Uterus (tissue), 4 donors: Measurements from ENCODE around the gene EDDM3A. TPM values are rescaled to one million over a fixed set of nuclear protein-coding genes. Genes with fewer than 3 reads are reported as not detected.

ENCODE experiments used
- DNase-seq, 2 donors: peaks; one replicate each; pipeline ENCODE4 v3.0.0-alpha.2; 2019 to 2020
- H3K27ac ChIP-seq, 2 donors: fragments of 200-600 bp; sonication (generic); 1 replicate in 1 of 2; 2 replicates in 1 of 2; pipeline ENCODE4 v1.5.1; 2016 to 2018
- H3K27me3 ChIP-seq, 2 donors: fragments of 200-600 bp; sonication (generic); one replicate each; pipeline ENCODE4 v1.5.1; 2018 to 2019; ENCODE audit warnings: control low read depth in 1 of 2
- H3K36me3 ChIP-seq, 2 donors: fragments of 200-600 bp; sonication (generic); one replicate each; pipeline ENCODE4 v1.5.1; 2019; ENCODE audit warnings: control low read depth in 1 of 2
- H3K4me1 ChIP-seq, 2 donors: fragments of 200-600 bp; sonication (generic); one replicate each; pipeline ENCODE4 v1.5.1; 2018 to 2019; ENCODE audit warnings: control low read depth in 1 of 2
- H3K4me3 ChIP-seq, 2 donors: fragments of 200-600 bp; sonication (generic); 1 replicate in 1 of 2; 2 replicates in 1 of 2; pipeline ENCODE4 v1.5.1; 2018 to 2019; ENCODE audit warnings: mild to moderate bottlenecking in 1 of 2
- H3K9me3 ChIP-seq, 2 donors: fragments of 200-600 bp; sonication (generic); one replicate each; pipeline ENCODE4 v1.5.1; 2019; ENCODE audit warnings: control low read depth in 1 of 2
- CTCF ChIP-seq, 4 experiments: fragments of 200-600 bp in 2 of 4; fragments of 450-650 bp in 2 of 4; sonication (generic) in 2 of 4; IDR thresholded peaks; one replicate each; pipeline ENCODE4 v1.5.1; 2016 to 2019; ENCODE audit warnings: antibody characterized with exemption in 4 of 4, mild to moderate bottlenecking in 2 of 4, moderate library complexity in 1 of 4
- POLR2A ChIP-seq, 2 donors: fragments of 450-650 bp; IDR thresholded peaks; one replicate each; pipeline ENCODE4 v1.6.1; 2016; ENCODE audit warnings: antibody characterized with exemption in 2 of 2, mild to moderate bottlenecking in 1 of 2, moderate library complexity in 1 of 2
- intact Hi-C: fragments of 100-400 bp; cut with DNase I; formaldehyde crosslinking; loops from one replicate; pipeline ENCODE4 v1.15.1; 2023; ENCODE audit warnings: low total_unique reads
- total RNA-seq, 4 donors: library from RNA; depleted of rRNA in 3 of 4; stranded (reverse); fragments of >200 nt in 3 of 4; gene quantifications; one replicate each; pipeline versions ENCODE4 v1.1.0 to v1.2.4, GENCODE V29; 2014 to 2023
- donor health status: DM: yes; HTN: yes; CAD: no.

EDDM3A gene
- total RNA-seq, 4 donors from 2014 or later, result not detected

GRCh38 chr14:20789230-20789813 lies 43.6 kb downstream of the EDDM3A start:
- H3K9me3 ChIP-seq, result no peaks in the 10 kb centered on the region
- intact Hi-C loops, result no loop called here
- no peak overlapping the region for H3K27ac ChIP-seq
- H3K4me3 ChIP-seq, result no peak overlapping the region
- no peak for DNase-seq
- no peaks in the 10 kb centered on the region for H3K36me3 ChIP-seq
- TF ChIP-seq CTCF (IDR thresholded peaks at IDR 0.05) (no peak), POLR2A (IDR thresholded peaks at IDR 0.05) (no peak)
- no peaks in the 10 kb centered on the region for H3K4me1 ChIP-seq
- no peaks in the 10 kb centered on the region for H3K27me3 ChIP-seq

- no peaks in the 10 kb centered on the region for H3K36me3 ChIP-seq
- no peak for DNase-seq
- H3K4me1 ChIP-seq, result no peaks in the 10 kb centered on the region
- no peak for TF ChIP-seq POLR2A (IDR thresholded peaks at IDR 0.05)
- no peak for TF ChIP-seq CTCF (IDR thresholded peaks at IDR 0.05)
- no peaks in the 10 kb centered on the region for H3K9me3 ChIP-seq
- H3K27ac ChIP-seq, result no peak overlapping the region
- no peak overlapping the region for H3K4me3 ChIP-seq
- intact Hi-C loops, result no loop called here
- H3K27me3 ChIP-seq, result no peaks in the 10 kb centered on the region
Observed at GRCh38 chr14:20790464-20791116, 44.9 kb downstream of the EDDM3A start.

- DNase-seq, result no peak
- Histone ChIP-seq H3K9me3 (no peaks in the 10 kb centered on the region), H3K4me1 (no peaks in the 10 kb centered on the region), H3K4me3 (no peak overlapping the region), H3K27ac (no peak overlapping the region), H3K27me3 (no peaks in the 10 kb centered on the region), H3K36me3 (no peaks in the 10 kb centered on the region)
- intact Hi-C loops, result no loop called here
- TF ChIP-seq POLR2A (IDR thresholded peaks at IDR 0.05), result no peak
- no peak for TF ChIP-seq CTCF (IDR thresholded peaks at IDR 0.05)
Observed at GRCh38 chr14:20791187-20791586, 45.5 kb downstream of the EDDM3A start.

GRCh38 chr14:20791597-20791996 lies 45.9 kb downstream of the EDDM3A start:
- DNase-seq, result no peak
- Histone ChIP-seq H3K9me3 (no peaks in the 10 kb centered on the region), H3K36me3 (no peaks in the 10 kb centered on the region), H3K4me3 (no peak overlapping the region), H3K27me3 (no peaks in the 10 kb centered on the region), H3K27ac (no peak overlapping the region), H3K4me1 (no peaks in the 10 kb centered on the region)
- TF ChIP-seq CTCF (IDR thresholded peaks at IDR 0.05), result no peak
- TF ChIP-seq POLR2A (IDR thresholded peaks at IDR 0.05), result no peak
- intact Hi-C loops, result no loop called here

- Histone ChIP-seq H3K27ac (no peak overlapping the region), H3K9me3 (no peaks in the 10 kb centered on the region), H3K36me3 (no peaks in the 10 kb centered on the region), H3K4me1 (no peaks in the 10 kb centered on the region), H3K4me3 (no peak overlapping the region), H3K27me3 (no peaks in the 10 kb centered on the region)
- TF ChIP-seq POLR2A (IDR thresholded peaks at IDR 0.05), result no peak
- no peak for TF ChIP-seq CTCF (IDR thresholded peaks at IDR 0.05)
- intact Hi-C loops, result no loop called here
- no peak for DNase-seq
Observed at GRCh38 chr14:20792556-20792955, 46.9 kb downstream of the EDDM3A start.
